ENCODE results near the gene ATP6V1E1.

- TF ChIP-seq EZH2 (IDR thresholded peaks at IDR 0.05) (no peak), POLR2AphosphoS5 (IDR thresholded peaks at IDR 0.05; ENCODE audit: borderline replicate concordance, low read depth, low read length) (no peak), FOXP2 (optimal IDR thresholded peaks at IDR 0.05; ENCODE audit: control extremely low read depth, extremely low read length, insufficient read depth) (no peak)
Observed at GRCh38 chr22:17592201-17592600, 36.3 kb downstream of the ATP6V1E1 start.
